SH-SY5Y (cell line): Measurements from ENCODE around the gene CDK7.

Experiments
- GATA2 ChIP-seq: IDR thresholded peaks from 2 replicates; pipeline ENCODE4 v1.6.1; 2011; ENCODE audit warnings: mild to moderate bottlenecking, low read depth, low read length
- GATA3 ChIP-seq: IDR thresholded peaks from 2 replicates; pipeline ENCODE4 v1.6.1; 2011; ENCODE audit warnings: low read depth, mild to moderate bottlenecking, low read length, moderate library complexity

GRCh38 chr5:69231851-69232250 is 2.8 kb upstream of the CDK7 start:
- TF ChIP-seq GATA3: no peak
- no peak for TF ChIP-seq GATA2
